HepG2 (cell line): ENCODE results near the gene MC1R. TPM values are rescaled to one million over a fixed set of nuclear protein-coding genes. Genes with fewer than 3 reads are reported as not detected.

ENCODE experiments used
- CREM ChIP-seq, 2 experiments: sonication (generic) in 1 of 2; formaldehyde crosslinking in 1 of 2; IDR thresholded peaks; 2 replicates each; pipeline versions ENCODE4 v1.4.0 to v1.6.1; 2016 to 2020; ENCODE audit warnings: antibody characterized with exemption in 1 of 2, mild to moderate bottlenecking in 1 of 2, missing genetic modification reagents in 1 of 2
- IRX3 ChIP-seq: sonication (generic); formaldehyde crosslinking; IDR thresholded peaks from 2 replicates; pipeline ENCODE4 v1.8.1; 2023; ENCODE audit warnings: mild to moderate bottlenecking, low read depth, missing genetic modification reagents, borderline replicate concordance
- KDM2A ChIP-seq: sonication (generic); formaldehyde crosslinking; IDR thresholded peaks from 2 replicates; pipeline ENCODE4 v1.4.0; 2020; ENCODE audit warnings: low read depth, missing genetic modification reagents, borderline replicate concordance
- MEIS1 ChIP-seq: sonication (generic); formaldehyde crosslinking; IDR thresholded peaks from 2 replicates; pipeline ENCODE4 v1.9.0; 2021; ENCODE audit warnings: mild to moderate bottlenecking, missing genetic modification reagents, moderate library complexity, borderline replicate concordance
- MZF1 ChIP-seq: sonication (generic); formaldehyde crosslinking; IDR thresholded peaks from 2 replicates; pipeline ENCODE4 v1.8.1; 2023; ENCODE audit warnings: mild to moderate bottlenecking, missing genetic modification reagents, borderline replicate concordance
- POLR2AphosphoS5 ChIP-seq: IDR thresholded peaks from 2 replicates; pipeline ENCODE4 v1.6.1; 2012; ENCODE audit warnings: low read depth, low read length
- SIN3B ChIP-seq: fragments of 150-350 bp; IDR thresholded peaks from 2 replicates; pipeline ENCODE4 v1.6.1; 2014; ENCODE audit warnings: low read length
- SPEN ChIP-seq: sonication (generic); formaldehyde crosslinking; IDR thresholded peaks from 2 replicates; pipeline ENCODE4 v1.5.1; 2020; ENCODE audit warnings: low read depth, mild to moderate bottlenecking, missing genetic modification reagents
- TARDBP ChIP-seq: sonication (generic); formaldehyde crosslinking; IDR thresholded peaks from 2 replicates; pipeline ENCODE4 v1.8.0; 2022; ENCODE audit warnings: mild to moderate bottlenecking, missing genetic modification reagents
- U2AF2 ChIP-seq: fragments of 200-400 bp; formaldehyde crosslinking; IDR thresholded peaks from 2 replicates; pipeline ENCODE4 v1.6.1; 2017; ENCODE audit warnings: low read depth, mild to moderate bottlenecking, low read length
- ZNF296 ChIP-seq: sonication (generic); formaldehyde crosslinking; conservative IDR thresholded peaks from 2 replicates; pipeline ENCODE4 v1.5.0; 2020; ENCODE audit warnings: mild to moderate bottlenecking, missing genetic modification reagents
- ZNF337 ChIP-seq: sonication (generic); formaldehyde crosslinking; IDR thresholded peaks from 2 replicates; pipeline ENCODE4 v1.5.1; 2020; ENCODE audit warnings: missing genetic modification reagents, low read depth, mild to moderate bottlenecking, borderline replicate concordance
- ZNF546 ChIP-seq: sonication (generic); formaldehyde crosslinking; conservative IDR thresholded peaks from 2 replicates; pipeline ENCODE4 v1.8.1; 2023; ENCODE audit warnings: mild to moderate bottlenecking, missing genetic modification reagents
- ZNF558 ChIP-seq: sonication (generic); formaldehyde crosslinking; IDR thresholded peaks from 2 replicates; pipeline ENCODE4 v1.9.0; 2022; ENCODE audit warnings: mild to moderate bottlenecking, missing genetic modification reagents, borderline replicate concordance
- ZNF564 ChIP-seq: sonication (generic); formaldehyde crosslinking; IDR thresholded peaks from 2 replicates; pipeline ENCODE4 v1.8.1; 2023; ENCODE audit warnings: mild to moderate bottlenecking, missing genetic modification reagents
- ZNF777 ChIP-seq: sonication (generic); formaldehyde crosslinking; IDR thresholded peaks from 2 replicates; pipeline ENCODE4 v1.4.0; 2020; ENCODE audit warnings: missing genetic modification reagents
- polyA plus RNA-seq, 8 experiments: library from polyadenylated mRNA; depleted of rRNA in 3 of 8; stranded (reverse) in 7 of 8; unstranded in 1 of 8; fragments of >200 nt; fragmentation: Illumina TruSeq in 4 of 8; extraction: Trizol in 4 of 8; gene quantifications; 2 replicates each; pipeline versions ENCODE4 v1.2.1 to v1.2.3, GENCODE V29; 2011 to 2016; ENCODE audit warnings: low read depth in 4 of 8, missing spikeins in 1 of 8, mixed read lengths in 1 of 8; ENCODE audit not compliant: insufficient read depth in 1 of 8
- total RNA-seq, 5 experiments: library from RNA; depleted of rRNA; stranded (reverse); fragments of >200 nt; fragmentation: Illumina TruSeq; extraction: Trizol; gene quantifications; 2 replicates each; pipeline ENCODE4 v1.2.3, GENCODE V29; 2016; ENCODE audit warnings: low read depth in 1 of 5
- TF ChIP-seq, protein P1 (sequence below): sonication (generic); formaldehyde crosslinking; IDR thresholded peaks from 2 replicates; pipeline ENCODE4 v1.5.0; 2020; ENCODE audit warnings: mild to moderate bottlenecking, missing genetic modification reagents, borderline replicate concordance
- TF ChIP-seq, protein P2 (sequence below), 2 experiments: sonication (generic) in 1 of 2; formaldehyde crosslinking in 1 of 2; IDR thresholded peaks; 2 replicates each; pipeline versions ENCODE4 v1.4.0 to v1.6.1; 2016 to 2020; ENCODE audit warnings: borderline replicate concordance in 1 of 2, low read depth in 1 of 2, mild to moderate bottlenecking in 1 of 2, missing genetic modification reagents in 1 of 2
- TF ChIP-seq, protein P3 (sequence below): sonication (generic); formaldehyde crosslinking; IDR thresholded peaks from 2 replicates; pipeline ENCODE4 v1.4.0; 2020; ENCODE audit warnings: mild to moderate bottlenecking, missing genetic modification reagents

Gene MC1R
- total and polyA plus RNA-seq, 2 of the 13 experiments (the other 11 are each of a cell fraction or from before 2014, with no cell fraction given): 9.1 to 14.8 TPM

DNA sequence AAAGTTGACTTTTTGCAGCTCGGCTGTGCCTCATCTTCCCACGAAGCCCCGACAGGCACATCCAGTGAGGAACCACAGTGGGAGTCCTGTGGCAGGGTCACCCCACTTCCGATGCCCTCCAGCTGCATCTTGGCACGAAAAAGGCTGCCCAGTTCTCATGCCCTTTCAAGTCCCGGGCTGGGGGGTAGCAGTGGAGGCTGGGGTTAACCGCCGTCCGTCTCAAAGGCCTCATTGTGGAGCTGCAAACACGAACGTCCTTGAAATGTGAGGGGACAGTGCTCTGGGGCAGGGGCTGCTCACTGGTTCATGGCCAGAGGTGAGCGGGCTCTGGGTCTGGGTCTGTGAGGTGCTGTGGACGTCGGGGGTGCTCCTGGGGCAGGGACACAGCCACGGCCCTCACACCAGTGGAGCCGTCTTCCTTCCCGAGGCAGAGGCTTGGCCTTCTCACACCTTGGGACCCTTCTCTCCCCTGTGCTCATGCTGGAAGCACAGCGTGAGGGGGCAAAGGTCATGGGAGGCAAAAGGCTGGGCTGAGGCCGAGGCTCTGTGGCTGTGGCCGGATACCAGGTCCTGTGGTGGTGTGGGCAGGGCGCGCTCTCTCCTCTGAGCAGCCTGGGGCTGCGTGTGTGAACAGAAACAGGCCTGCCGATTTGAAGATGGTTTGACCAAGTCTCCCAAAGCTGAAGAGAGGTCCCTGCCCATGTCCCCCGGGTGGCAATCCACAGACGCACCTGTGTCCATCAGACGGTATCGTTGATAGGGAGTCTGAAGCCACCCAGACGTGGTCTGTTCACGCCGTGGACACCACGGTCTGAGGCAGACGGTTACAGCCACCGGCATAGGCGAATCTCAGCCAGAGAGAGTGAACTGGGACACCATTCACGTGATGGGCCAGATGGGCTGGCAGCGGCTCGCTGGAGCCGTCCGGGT, 3.1 kb upstream of the MC1R start (continued):
- TF ChIP-seq ZNF558 (CRISPR knock-in tag) (peak; percentile 96; the same call in 1 of the 2 replicates), ZNF777 (CRISPR knock-in tag) (peak; percentile 93), MZF1 (CRISPR knock-in tag) (no peak), TARDBP (CRISPR knock-in tag) (peak; percentile 100), IRX3 (CRISPR knock-in tag) (no peak), ZNF564 (peak; percentile 75), U2AF2 (no peak), MEIS1 (CRISPR knock-in tag) (peak; percentile 48; the same call in 1 of the 2 replicates), ZNF337 (peak; percentile 91), KDM2A (CRISPR knock-in tag) (peak; percentile 97), POLR2AphosphoS5 (no peak; the same call in 1 of the 2 replicates), ZNF546 (CRISPR knock-in tag) (peak; percentile 91; the same call in 1 of the 2 replicates), CREM (IDR thresholded peaks at IDR 0.05) (no peak), CREM (CRISPR knock-in tag; IDR thresholded peaks at IDR 0.05) (no peak), SIN3B (no peak), SPEN (CRISPR knock-in tag) (peak; percentile 88), ZNF296 (CRISPR knock-in tag) (peak; percentile 83)
- TF ChIP-seq, protein P1, sequence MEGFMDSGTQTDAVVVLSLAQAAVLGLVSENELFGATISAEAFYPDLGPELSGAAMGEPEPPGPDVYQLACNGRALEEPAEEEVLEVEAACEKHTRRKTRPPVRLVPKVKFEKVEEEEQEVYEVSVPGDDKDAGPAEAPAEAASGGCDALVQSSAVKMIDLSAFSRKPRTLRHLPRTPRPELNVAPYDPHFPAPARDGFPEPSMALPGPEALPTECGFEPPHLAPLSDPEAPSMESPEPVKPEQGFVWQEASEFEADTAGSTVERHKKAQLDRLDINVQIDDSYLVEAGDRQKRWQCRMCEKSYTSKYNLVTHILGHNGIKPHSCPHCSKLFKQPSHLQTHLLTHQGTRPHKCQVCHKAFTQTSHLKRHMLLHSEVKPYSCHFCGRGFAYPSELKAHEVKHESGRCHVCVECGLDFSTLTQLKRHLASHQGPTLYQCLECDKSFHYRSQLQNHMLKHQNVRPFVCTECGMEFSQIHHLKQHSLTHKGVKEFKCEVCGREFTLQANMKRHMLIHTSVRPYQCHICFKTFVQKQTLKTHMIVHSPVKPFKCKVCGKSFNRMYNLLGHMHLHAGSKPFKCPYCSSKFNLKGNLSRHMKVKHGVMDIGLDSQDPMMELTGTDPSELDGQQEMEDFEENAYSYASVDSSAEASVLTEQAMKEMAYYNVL (CRISPR knock-in tag): peak; percentile 86; the same call in 1 of the 2 replicates
- TF ChIP-seq, protein P2, sequence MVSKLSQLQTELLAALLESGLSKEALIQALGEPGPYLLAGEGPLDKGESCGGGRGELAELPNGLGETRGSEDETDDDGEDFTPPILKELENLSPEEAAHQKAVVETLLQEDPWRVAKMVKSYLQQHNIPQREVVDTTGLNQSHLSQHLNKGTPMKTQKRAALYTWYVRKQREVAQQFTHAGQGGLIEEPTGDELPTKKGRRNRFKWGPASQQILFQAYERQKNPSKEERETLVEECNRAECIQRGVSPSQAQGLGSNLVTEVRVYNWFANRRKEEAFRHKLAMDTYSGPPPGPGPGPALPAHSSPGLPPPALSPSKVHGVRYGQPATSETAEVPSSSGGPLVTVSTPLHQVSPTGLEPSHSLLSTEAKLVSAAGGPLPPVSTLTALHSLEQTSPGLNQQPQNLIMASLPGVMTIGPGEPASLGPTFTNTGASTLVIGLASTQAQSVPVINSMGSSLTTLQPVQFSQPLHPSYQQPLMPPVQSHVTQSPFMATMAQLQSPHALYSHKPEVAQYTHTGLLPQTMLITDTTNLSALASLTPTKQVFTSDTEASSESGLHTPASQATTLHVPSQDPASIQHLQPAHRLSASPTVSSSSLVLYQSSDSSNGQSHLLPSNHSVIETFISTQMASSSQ (IDR thresholded peaks at IDR 0.05; ENCODE audit: low read depth): no peak
- TF ChIP-seq, protein P2 (CRISPR knock-in tag; IDR thresholded peaks at IDR 0.05; ENCODE audit: borderline replicate concordance): peak; percentile 84
- TF ChIP-seq, protein P3, sequence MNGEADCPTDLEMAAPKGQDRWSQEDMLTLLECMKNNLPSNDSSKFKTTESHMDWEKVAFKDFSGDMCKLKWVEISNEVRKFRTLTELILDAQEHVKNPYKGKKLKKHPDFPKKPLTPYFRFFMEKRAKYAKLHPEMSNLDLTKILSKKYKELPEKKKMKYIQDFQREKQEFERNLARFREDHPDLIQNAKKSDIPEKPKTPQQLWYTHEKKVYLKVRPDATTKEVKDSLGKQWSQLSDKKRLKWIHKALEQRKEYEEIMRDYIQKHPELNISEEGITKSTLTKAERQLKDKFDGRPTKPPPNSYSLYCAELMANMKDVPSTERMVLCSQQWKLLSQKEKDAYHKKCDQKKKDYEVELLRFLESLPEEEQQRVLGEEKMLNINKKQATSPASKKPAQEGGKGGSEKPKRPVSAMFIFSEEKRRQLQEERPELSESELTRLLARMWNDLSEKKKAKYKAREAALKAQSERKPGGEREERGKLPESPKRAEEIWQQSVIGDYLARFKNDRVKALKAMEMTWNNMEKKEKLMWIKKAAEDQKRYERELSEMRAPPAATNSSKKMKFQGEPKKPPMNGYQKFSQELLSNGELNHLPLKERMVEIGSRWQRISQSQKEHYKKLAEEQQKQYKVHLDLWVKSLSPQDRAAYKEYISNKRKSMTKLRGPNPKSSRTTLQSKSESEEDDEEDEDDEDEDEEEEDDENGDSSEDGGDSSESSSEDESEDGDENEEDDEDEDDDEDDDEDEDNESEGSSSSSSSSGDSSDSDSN (CRISPR knock-in tag): peak; percentile 91
